ENCODE data around the gene TMEM255B. TPM values are rescaled to one million over a fixed set of nuclear protein-coding genes. Genes with fewer than 3 reads are reported as not detected.
A peak's percentile ranks its signal among the peaks of the same experiment; 100 is the strongest.

TMEM255B gene
- polyA plus RNA-seq, 3 donors, result 5.1 to 7.5 (median 5.9) TPM

DNA sequence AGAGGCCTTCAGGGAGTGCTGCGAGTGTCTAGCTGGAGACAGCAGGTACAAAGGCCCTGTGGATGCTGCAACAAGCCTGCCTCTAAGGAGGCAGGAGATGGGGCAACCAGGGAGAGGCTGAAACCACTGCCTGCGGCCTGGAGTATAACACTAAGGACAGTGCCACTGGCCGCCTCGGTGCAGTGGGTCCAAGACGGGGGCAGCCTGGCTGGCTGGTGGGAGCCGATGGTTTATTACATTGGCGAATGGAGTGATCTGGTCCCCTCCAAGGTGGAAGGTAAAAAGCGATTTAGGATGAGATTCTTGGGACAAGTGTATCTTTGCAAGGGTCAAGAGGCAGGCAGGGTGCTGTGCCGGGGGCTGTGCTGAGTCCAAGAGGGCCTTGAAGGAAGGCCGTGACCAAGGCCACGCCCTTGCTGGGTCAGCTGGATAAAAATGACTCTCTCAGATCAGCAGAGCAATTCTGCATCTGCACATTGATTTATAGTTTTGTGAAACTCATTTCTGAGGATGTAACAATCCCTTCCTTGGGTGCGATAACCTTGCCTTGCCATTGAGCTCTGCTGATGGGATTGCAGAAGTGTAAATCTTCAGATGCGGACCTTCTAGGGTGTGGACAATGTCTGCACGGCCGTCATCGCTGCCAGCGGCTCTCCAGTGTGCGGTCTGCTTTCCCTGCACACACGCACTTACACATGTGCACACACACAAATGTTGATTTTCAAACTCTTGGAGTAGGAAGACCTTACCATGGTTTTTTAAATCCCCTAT, 6.0 kb downstream of the TMEM255B start:
- Histone ChIP-seq H3K4me3 (replicated peaks in 1 of 3; ENCODE audit: low read depth in 2 of 3, low read length in 3 of 3) (no peak overlapping the region), H3K4me1 (ENCODE audit: control insufficient read depth in 1 of 2, insufficient read depth in 2 of 2, low read length in 2 of 2) (peaks cover under 1 to 1% of the 10 kb centered on the region in 2 donors), H3K36me3 (replicated peaks in 1 of 2; ENCODE audit: control insufficient read depth in 1 of 2, insufficient read depth in 2 of 2, low read length in 2 of 2) (no peaks in the 10 kb centered on the region), H2AFZ (ENCODE audit: insufficient read depth, low read depth, low read length, poor library complexity, severe bottlenecking) (no peak overlapping the region), H3K4me2 (replicated peaks; ENCODE audit: extremely low read depth, low read length, poor library complexity, severe bottlenecking) (no peak overlapping the region), H3K9me3 (replicated peaks in 1 of 2; ENCODE audit: control insufficient read depth in 1 of 2, insufficient read depth in 1 of 2, low read length in 2 of 2) (peaks cover 4 to 6% of the 10 kb centered on the region in 2 donors), H4K20me1 (ENCODE audit: insufficient read depth, low read length) (no peaks in the 10 kb centered on the region), H3K9ac (ENCODE audit: insufficient read depth, low read length, poor library complexity, severe bottlenecking) (no peak overlapping the region), H3K27me3 (ENCODE audit: control insufficient read depth in 2 of 2, insufficient read depth in 2 of 2, low read length in 2 of 2) (peaks cover 17 to 25% of the 10 kb centered on the region in 2 donors), H3K79me2 (ENCODE audit: insufficient read depth, low read length) (no peaks in the 10 kb centered on the region), H3K27ac (ENCODE audit: low read depth in 1 of 2, low read length in 2 of 2) (no peak overlapping the region)
- peak overlapping the region in 1 of 7 donors; percentile 53 for H3K27ac Mint-ChIP-seq
- H3K4me3 Mint-ChIP-seq, result peak overlapping the region in 1 of 2 donors; percentile 32
- peaks cover 0 to 12% (median 6%) of the 10 kb centered on the region in 7 donors for H3K9me3 Mint-ChIP-seq
- TF ChIP-seq, protein P1, sequence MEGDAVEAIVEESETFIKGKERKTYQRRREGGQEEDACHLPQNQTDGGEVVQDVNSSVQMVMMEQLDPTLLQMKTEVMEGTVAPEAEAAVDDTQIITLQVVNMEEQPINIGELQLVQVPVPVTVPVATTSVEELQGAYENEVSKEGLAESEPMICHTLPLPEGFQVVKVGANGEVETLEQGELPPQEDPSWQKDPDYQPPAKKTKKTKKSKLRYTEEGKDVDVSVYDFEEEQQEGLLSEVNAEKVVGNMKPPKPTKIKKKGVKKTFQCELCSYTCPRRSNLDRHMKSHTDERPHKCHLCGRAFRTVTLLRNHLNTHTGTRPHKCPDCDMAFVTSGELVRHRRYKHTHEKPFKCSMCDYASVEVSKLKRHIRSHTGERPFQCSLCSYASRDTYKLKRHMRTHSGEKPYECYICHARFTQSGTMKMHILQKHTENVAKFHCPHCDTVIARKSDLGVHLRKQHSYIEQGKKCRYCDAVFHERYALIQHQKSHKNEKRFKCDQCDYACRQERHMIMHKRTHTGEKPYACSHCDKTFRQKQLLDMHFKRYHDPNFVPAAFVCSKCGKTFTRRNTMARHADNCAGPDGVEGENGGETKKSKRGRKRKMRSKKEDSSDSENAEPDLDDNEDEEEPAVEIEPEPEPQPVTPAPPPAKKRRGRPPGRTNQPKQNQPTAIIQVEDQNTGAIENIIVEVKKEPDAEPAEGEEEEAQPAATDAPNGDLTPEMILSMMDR (IDR thresholded peaks at IDR 0.05), result no peak
- peaks cover 2 to 6% of the 10 kb centered on the region in 2 donors for H3K36me3 Mint-ChIP-seq
- peaks cover 27 to 45% (median 38%) of the 10 kb centered on the region in 3 donors for H3K27me3 Mint-ChIP-seq (ENCODE audit: low read depth in 3 of 3)
- no peak for DNase-seq
- intact Hi-C loops (cut with micrococcal nuclease), result no loop called here
- H3K4me1 Mint-ChIP-seq, result peaks cover 4% of the 10 kb centered on the region
- 94% methylated on average over 17 of the region's 19 CpGs for WGBS (ENCODE audit: insufficient coverage)

DNA sequence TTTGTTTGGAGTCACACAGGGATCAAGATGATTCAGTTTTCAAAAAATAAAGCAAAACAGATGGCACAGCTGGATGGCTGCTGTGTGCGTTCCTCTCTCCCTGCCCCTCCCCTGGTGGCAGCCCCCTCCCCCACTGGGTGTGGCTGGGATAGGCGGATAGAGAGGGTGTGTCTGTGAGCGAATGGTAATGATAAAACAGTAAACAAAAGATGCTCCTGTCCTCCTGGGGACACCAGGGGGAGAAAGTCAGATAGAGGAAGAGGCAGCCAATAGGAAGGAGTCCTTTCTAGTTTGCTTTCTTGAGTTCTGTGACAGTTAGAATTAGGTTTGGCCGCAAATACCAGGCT, 6.5 kb downstream of the TMEM255B start:
- Mint-ChIP-seq H3K36me3 (peaks cover 0 to 6% of the 10 kb centered on the region in 2 donors), H3K27me3 (ENCODE audit: low read depth in 3 of 3) (peaks cover 24 to 39% (median 34%) of the 10 kb centered on the region in 3 donors), H3K9me3 (peaks cover 2 to 13% (median 7%) of the 10 kb centered on the region in 7 donors), H3K4me3 (no peak overlapping the region), H3K27ac (no peak overlapping the region), H3K4me1 (no peaks in the 10 kb centered on the region)
- no peak for DNase-seq
- peaks cover 13 to 19% of the 10 kb centered on the region in 2 donors for H3K27me3 ChIP-seq (ENCODE audit: control insufficient read depth in 2 of 2, insufficient read depth in 2 of 2, low read length in 2 of 2)
- TF ChIP-seq, protein P1 (IDR thresholded peaks at IDR 0.05), result no peak
- H3K9me3 ChIP-seq (replicated peaks in 1 of 2; ENCODE audit: control insufficient read depth in 1 of 2, insufficient read depth in 1 of 2, low read length in 2 of 2), result peaks cover 4 to 10% of the 10 kb centered on the region in 2 donors
- intact Hi-C loops (cut with micrococcal nuclease), result no loop called here
- no peak overlapping the region for H3K9ac ChIP-seq (ENCODE audit: insufficient read depth, low read length, poor library complexity, severe bottlenecking)
- no peaks in the 10 kb centered on the region for H3K79me2 ChIP-seq (ENCODE audit: insufficient read depth, low read length)
- no peak overlapping the region for H3K27ac ChIP-seq (ENCODE audit: low read depth in 1 of 2, low read length in 2 of 2)
- no peaks in the 10 kb centered on the region for H3K36me3 ChIP-seq (replicated peaks in 1 of 2; ENCODE audit: control insufficient read depth in 1 of 2, insufficient read depth in 2 of 2, low read length in 2 of 2)
- H4K20me1 ChIP-seq (ENCODE audit: insufficient read depth, low read length), result no peaks in the 10 kb centered on the region
- no peak overlapping the region for H2AFZ ChIP-seq (ENCODE audit: insufficient read depth, low read depth, low read length, poor library complexity, severe bottlenecking)
- no peak overlapping the region for H3K4me3 ChIP-seq (replicated peaks in 1 of 3; ENCODE audit: low read depth in 2 of 3, low read length in 3 of 3)
- 100% methylated on average over 1 of the region's 4 CpGs for WGBS (ENCODE audit: insufficient coverage)
- no peak overlapping the region for H3K4me2 ChIP-seq (replicated peaks; ENCODE audit: extremely low read depth, low read length, poor library complexity, severe bottlenecking)
- no peaks in the 10 kb centered on the region for H3K4me1 ChIP-seq (ENCODE audit: control insufficient read depth in 1 of 2, insufficient read depth in 2 of 2, low read length in 2 of 2)

Data from CD14-positive monocyte (primary cell).